H9 (cell line): ENCODE measurements around the gene SYMPK. TPM values are rescaled to one million over a fixed set of nuclear protein-coding genes. Genes with fewer than 3 reads are reported as not detected.
A peak's percentile ranks its signal among the peaks of the same experiment; 100 is the strongest.

Source experiments
- DNase-seq: peaks from one replicate; pipeline ENCODE4 v3.0.0-alpha.2; 2017
- H2AFZ ChIP-seq: one replicate; pipeline ENCODE4 v1.6.1; 2013; ENCODE audit warnings: mild to moderate bottlenecking, low read length, control low read depth, moderate library complexity
- H2AK5ac ChIP-seq: 2 replicates; pipeline ENCODE4 v1.6.1; 2013; ENCODE audit warnings: low read length, control low read depth, mixed read lengths; ENCODE audit not compliant: insufficient read length
- H2BK120ac ChIP-seq: one replicate; pipeline ENCODE4 v1.6.1; 2013; ENCODE audit warnings: low read depth, mild to moderate bottlenecking, low read length, control low read depth, inconsistent platforms; ENCODE audit not compliant: poor library complexity, severe bottlenecking
- H2BK12ac ChIP-seq: 2 replicates; pipeline ENCODE4 v1.6.1; 2013; ENCODE audit warnings: low read length, control low read depth, mixed read lengths, low read depth; ENCODE audit not compliant: insufficient read length
- H2BK15ac ChIP-seq: 2 replicates; pipeline ENCODE4 v1.6.1; 2013; ENCODE audit warnings: low read depth, low read length, control low read depth
- H2BK20ac ChIP-seq: one replicate; pipeline ENCODE4 v1.6.1; 2013; ENCODE audit warnings: low read depth, mild to moderate bottlenecking, low read length, control low read depth, inconsistent platforms; ENCODE audit not compliant: poor library complexity, severe bottlenecking
- H2BK5ac ChIP-seq: 2 replicates; pipeline ENCODE4 v1.6.1; 2013; ENCODE audit warnings: low read length, control low read depth, mixed read lengths; ENCODE audit not compliant: insufficient read length
- H3K14ac ChIP-seq: 2 replicates; pipeline ENCODE4 v1.6.1; 2013; ENCODE audit warnings: low read length, control low read depth; ENCODE audit not compliant: insufficient read depth
- H3K18ac ChIP-seq: 2 replicates; pipeline ENCODE4 v1.6.1; 2013; ENCODE audit warnings: low read depth, mild to moderate bottlenecking, mixed read lengths, low read length, control low read depth; ENCODE audit not compliant: insufficient read length
- H3K23ac ChIP-seq: 2 replicates; pipeline ENCODE4 v1.6.1; 2013; ENCODE audit warnings: low read length, control low read depth, mixed read lengths, low read depth; ENCODE audit not compliant: insufficient read length
- H3K23me2 ChIP-seq: 2 replicates; pipeline ENCODE4 v1.6.1; 2013; ENCODE audit warnings: low read depth, mild to moderate bottlenecking, mixed read lengths, low read length, control low read depth; ENCODE audit not compliant: insufficient read length, poor library complexity, severe bottlenecking
- H3K27ac ChIP-seq: 2 replicates; pipeline ENCODE4 v1.5.1; 2013; ENCODE audit warnings: low read length, control low read depth, mixed read lengths, low read depth; ENCODE audit not compliant: insufficient read length
- H3K27me3 ChIP-seq: 2 replicates; pipeline ENCODE4 v1.6.1; 2013; ENCODE audit warnings: low read length, control low read depth, inconsistent platforms; ENCODE audit not compliant: insufficient read depth
- H3K4ac ChIP-seq: 2 replicates; pipeline ENCODE4 v1.6.1; 2013; ENCODE audit warnings: low read depth, mild to moderate bottlenecking, control low read depth, inconsistent platforms, low read length, moderate library complexity
- H3K4me1 ChIP-seq: 2 replicates; pipeline ENCODE4 v1.6.1; 2013; ENCODE audit warnings: low read length, control low read depth, inconsistent platforms; ENCODE audit not compliant: insufficient read depth
- H3K4me2 ChIP-seq: 2 replicates; pipeline ENCODE4 v1.6.1; 2013; ENCODE audit warnings: low read length, control low read depth, mixed read lengths; ENCODE audit not compliant: insufficient read length, insufficient read depth
- H3K56ac ChIP-seq: 2 replicates; pipeline ENCODE4 v1.6.1; 2013; ENCODE audit warnings: low read depth, mild to moderate bottlenecking, mixed read lengths, low read length, control low read depth; ENCODE audit not compliant: insufficient read length
- H3K79me1 ChIP-seq: 2 replicates; pipeline ENCODE4 v1.6.1; 2013; ENCODE audit warnings: low read depth, mild to moderate bottlenecking, moderate library complexity, low read length, control low read depth, inconsistent platforms; ENCODE audit not compliant: insufficient read depth, poor library complexity, severe bottlenecking
- H3K79me2 ChIP-seq: 2 replicates; pipeline ENCODE4 v1.6.1; 2013; ENCODE audit warnings: low read length, control low read depth, inconsistent platforms; ENCODE audit not compliant: insufficient read depth
- H3K9ac ChIP-seq: 2 replicates; pipeline ENCODE4 v1.6.1; 2013; ENCODE audit warnings: low read length, control low read depth, mixed read lengths; ENCODE audit not compliant: insufficient read length; ENCODE audit errors: extremely low read depth
- H3K9me3 ChIP-seq: one replicate; pipeline ENCODE4 v1.6.1; 2013; ENCODE audit warnings: low read depth, low read length, inconsistent platforms; ENCODE audit not compliant: control insufficient read depth
- H3T11ph ChIP-seq: one replicate; pipeline ENCODE4 v1.6.1; 2013; ENCODE audit warnings: mild to moderate bottlenecking, low read length, control low read depth, inconsistent platforms
- H4K20me1 ChIP-seq: one replicate; pipeline ENCODE4 v1.6.1; 2013; ENCODE audit not compliant: control insufficient read depth, insufficient read length, insufficient read depth
- H4K5ac ChIP-seq: 2 replicates; pipeline ENCODE4 v1.6.1; 2013; ENCODE audit warnings: low read depth, mild to moderate bottlenecking, mixed read lengths, low read length, control low read depth; ENCODE audit not compliant: insufficient read length
- H4K8ac ChIP-seq: replicated peaks from 2 replicates; pipeline ENCODE4 v1.6.1; 2013; ENCODE audit warnings: low read length, control low read depth, mixed read lengths, low read depth; ENCODE audit not compliant: insufficient read length
- H4K91ac ChIP-seq: 2 replicates; pipeline ENCODE4 v1.6.1; 2013; ENCODE audit warnings: low read depth, mild to moderate bottlenecking, moderate library complexity, mixed read lengths, low read length, control low read depth; ENCODE audit not compliant: insufficient read length
- H3K27ac Mint-ChIP-seq, 3 experiments: 2 replicates in 2 of 3; 3 replicates in 1 of 3; pipeline ENCODE4 v1.8.0; 2020 to 2021; ENCODE audit warnings: mixed read lengths in 3 of 3, mild to moderate bottlenecking in 1 of 3, moderate library complexity in 1 of 3
- H3K27me3 Mint-ChIP-seq: 2 replicates; pipeline ENCODE4 v1.8.0; 2021; ENCODE audit warnings: low read depth, mild to moderate bottlenecking, moderate library complexity, mixed read lengths
- H3K36me3 Mint-ChIP-seq, 3 experiments: 2 replicates in 2 of 3; 3 replicates in 1 of 3; pipeline ENCODE4 v1.8.0; 2020 to 2021; ENCODE audit warnings: low read depth in 3 of 3, mixed read lengths in 3 of 3; ENCODE audit not compliant: insufficient read depth in 1 of 3
- H3K4me1 Mint-ChIP-seq, 2 experiments: 2 replicates each; pipeline ENCODE4 v1.8.0; 2020; ENCODE audit warnings: mixed read lengths in 2 of 2
- H3K4me3 Mint-ChIP-seq, 2 experiments: 2 replicates in 1 of 2; 3 replicates in 1 of 2; pipeline ENCODE4 v1.8.0; 2020 to 2021; ENCODE audit warnings: mild to moderate bottlenecking in 2 of 2, mixed read lengths in 2 of 2, moderate library complexity in 1 of 2
- H3K9me3 Mint-ChIP-seq, 2 experiments: 2 replicates in 1 of 2; 3 replicates in 1 of 2; pipeline ENCODE4 v1.8.0; 2020; ENCODE audit warnings: mild to moderate bottlenecking in 2 of 2, mixed read lengths in 2 of 2, moderate library complexity in 1 of 2
- CTCF ChIP-seq: fragments of 200-600 bp; sonication (generic); conservative IDR thresholded peaks from 3 replicates; pipeline ENCODE4 v1.8.0; 2021; ENCODE audit warnings: antibody characterized with exemption, mild to moderate bottlenecking
- WGBS: extraction: QIAGEN DNeasy Blood & Tissue Kit; methylation state at CpG from one replicate; pipeline ENCODE4 v1.1.7; 2013; ENCODE audit warnings: missing lambda C conversion rate, low lambda C conversion rate, mixed read lengths; ENCODE audit not compliant: insufficient read length; ENCODE audit errors: extremely low coverage; 5-methylcytosine and 5-hydroxymethylcytosine counted together
- total RNA-seq: library from RNA; stranded (reverse); gene quantifications from 2 replicates; pipeline ENCODE4 v1.2.1, GENCODE V29; 2021

Gene SYMPK
- total RNA-seq, 1 experiment from 2014 or later = 104 TPM

GRCh38 chr19:45883881-45884681 is 21.1 kb upstream of the SYMPK start:
- H2BK5ac ChIP-seq = no peak overlapping the region
- no peak overlapping the region for H2BK12ac ChIP-seq
- no peak for TF ChIP-seq CTCF
- no peaks in the 10 kb centered on the region for H4K20me1 ChIP-seq
- no peak overlapping the region for H3K4me2 ChIP-seq
- no peak overlapping the region for H3K9ac ChIP-seq
- Mint-ChIP-seq H3K27ac (no peak overlapping the region), H3K4me1 (peaks cover 26 to 39% of the 10 kb centered on the region in 2 experiments), H3K36me3 (peaks cover 2 to 5% (median 4%) of the 10 kb centered on the region in 3 experiments; a peak in 3 of 7 replicates), H3K4me3 (peak overlapping the region; percentile 70 to 79), H3K27me3 (peaks cover 4% of the 10 kb centered on the region; the same call in 1 of the 2 replicates), H3K9me3 (no peaks in the 10 kb centered on the region)
- peaks cover 2% of the 10 kb centered on the region; the same call in 1 of the 2 replicates for H3K4me1 ChIP-seq
- no peak overlapping the region for H4K8ac ChIP-seq
- H4K91ac ChIP-seq = no peak overlapping the region
- no peaks in the 10 kb centered on the region for H3K27me3 ChIP-seq
- no peak overlapping the region for H3K23ac ChIP-seq
- no peak overlapping the region for H2BK20ac ChIP-seq
- no peak overlapping the region for H3K27ac ChIP-seq
- DNase-seq = no peak
- H3K14ac ChIP-seq = no peak overlapping the region
- no peak overlapping the region for H3K56ac ChIP-seq
- H3T11ph ChIP-seq = no peak overlapping the region
- H4K5ac ChIP-seq = no peak overlapping the region
- no peaks in the 10 kb centered on the region for H3K79me1 ChIP-seq
- H3K23me2 ChIP-seq = peaks cover 19% of the 10 kb centered on the region
- no peak overlapping the region for H2BK15ac ChIP-seq
- H2BK120ac ChIP-seq = no peak overlapping the region
- H3K18ac ChIP-seq = no peak overlapping the region
- no peak overlapping the region for H3K4ac ChIP-seq
- no peak overlapping the region for H2AK5ac ChIP-seq
- WGBS = no CpG with 5 or more reads among the region's 57 CpGs
- no peaks in the 10 kb centered on the region for H3K9me3 ChIP-seq
- no peak overlapping the region for H2AFZ ChIP-seq
- no peaks in the 10 kb centered on the region for H3K79me2 ChIP-seq
